CD4-positive, alpha-beta T cell treated with Interleukin-17A for 1 hour (primary cell): ENCODE results near the gene RLBP1.

Source experiments
- DNase-seq: peaks from one replicate; pipeline ENCODE4 v3.0.0-alpha.2; 2020

The RLBP1 gene

DNA sequence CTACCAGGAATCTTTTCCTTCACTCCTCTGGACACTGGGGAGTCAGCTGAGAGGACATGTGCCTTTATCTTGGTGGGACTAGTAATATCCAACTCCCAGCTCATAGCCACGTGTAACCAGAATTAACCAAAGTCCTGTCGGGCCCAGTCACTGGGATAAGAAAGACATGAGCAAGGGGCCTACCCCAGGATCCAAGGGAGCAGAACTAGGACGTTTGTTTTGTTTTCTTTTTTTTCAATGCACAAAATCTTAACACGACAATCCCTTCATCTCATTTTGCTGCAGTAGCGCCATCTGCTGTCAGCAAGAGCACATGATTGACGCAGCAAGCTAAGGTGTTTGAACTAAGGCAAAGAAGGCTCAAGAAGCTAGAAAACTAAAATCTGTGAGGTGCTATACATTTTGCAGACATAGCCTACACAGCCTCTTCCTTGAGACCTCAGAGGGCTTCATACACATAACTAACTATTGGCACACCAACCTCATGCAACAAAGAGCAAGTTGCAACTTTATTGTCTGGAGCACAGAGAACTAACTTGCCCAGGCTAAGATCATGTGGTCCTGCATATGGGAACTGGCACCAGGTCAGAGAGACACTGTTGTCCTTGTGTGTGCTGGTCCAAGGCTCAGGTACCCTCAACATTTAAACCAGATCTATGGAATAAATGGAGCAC lies 43.6 kb downstream of the RLBP1 start:
- DNase-seq, result peak; percentile 71

- no peak for DNase-seq
Measured at GRCh38 chr15:89177116-89177515, 44.3 kb downstream of the RLBP1 start.

- no peak for DNase-seq
Measured at GRCh38 chr15:89175617-89176191, 45.7 kb downstream of the RLBP1 start.

GRCh38 chr15:89174476-89174875 lies 46.9 kb downstream of the RLBP1 start:
- DNase-seq, result no peak

DNA sequence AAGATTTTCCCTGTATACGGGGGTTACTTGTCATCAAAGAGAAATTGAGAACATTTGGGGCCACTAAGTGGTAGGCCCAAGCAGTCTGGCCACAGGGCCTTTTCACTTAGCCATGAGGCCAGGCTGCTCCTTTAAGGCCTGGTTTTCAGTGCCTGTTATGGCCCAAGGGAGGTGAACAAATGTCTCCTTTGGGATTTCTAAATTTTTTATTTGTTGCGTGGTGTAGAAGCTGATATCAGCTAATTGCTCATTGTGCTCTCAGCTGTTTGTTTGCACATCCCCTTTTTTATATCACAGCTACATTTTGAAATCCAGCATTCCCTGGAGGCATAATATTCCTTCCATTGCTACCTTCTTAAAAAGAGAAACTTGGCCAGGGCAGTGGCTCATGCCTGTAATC lies 48.5 kb downstream of the RLBP1 start:
- no peak for DNase-seq

GRCh38 chr15:89171136-89172072 lies 50.0 kb downstream of the RLBP1 start:
- DNase-seq, result peak; percentile 38

DNA sequence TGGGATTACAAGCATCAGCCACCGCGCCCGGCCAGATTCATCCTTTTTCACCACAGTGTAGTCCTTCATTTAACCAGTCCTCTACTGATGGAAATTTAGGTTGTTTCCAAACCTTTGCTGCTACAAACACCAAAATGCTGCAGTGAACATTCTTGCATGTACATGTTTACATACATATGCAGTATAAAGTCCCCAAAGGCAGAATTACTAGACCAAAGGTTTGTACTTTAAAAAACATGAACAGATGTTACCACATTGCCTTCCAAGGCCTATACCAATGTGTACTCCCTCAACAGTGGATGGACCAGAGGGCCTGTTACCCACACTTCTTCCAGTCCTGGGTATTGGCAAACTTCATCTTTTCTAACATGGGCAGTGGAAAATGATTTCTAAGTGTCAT lies 51.0 kb downstream of the RLBP1 start:
- DNase-seq, result no peak

DNA sequence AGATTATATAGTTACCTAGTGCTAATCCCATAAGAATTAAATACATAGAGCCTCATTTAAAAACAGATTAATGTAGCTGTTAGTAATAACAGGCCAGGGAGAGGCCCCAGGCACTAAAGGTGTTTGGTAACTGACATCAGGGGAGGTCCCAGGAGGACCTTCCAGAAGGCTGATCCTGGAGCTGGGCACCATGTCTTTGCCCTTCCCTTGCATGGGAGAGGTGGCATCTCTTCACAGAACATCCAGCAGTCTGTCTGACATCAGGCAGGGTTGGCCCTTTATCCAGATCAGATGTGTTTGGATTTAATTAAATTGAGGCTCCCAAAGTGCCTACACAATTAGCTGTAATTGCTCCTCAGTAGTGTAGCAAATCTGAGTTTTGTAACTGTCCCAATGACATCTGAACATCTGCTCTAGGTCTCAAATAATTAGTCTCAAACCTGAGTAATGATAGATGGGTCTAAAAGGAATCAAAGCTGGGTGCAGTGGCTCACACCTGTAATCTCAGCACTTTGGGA lies 53.0 kb downstream of the RLBP1 start:
- no peak for DNase-seq

GRCh38 chr15:89167267-89168176 lies 53.9 kb downstream of the RLBP1 start:
- no peak for DNase-seq

GRCh38 chr15:89165677-89166076 lies 55.7 kb downstream of the RLBP1 start:
- no peak for DNase-seq

- no peak for DNase-seq
Measured at GRCh38 chr15:89164712-89165211, 56.6 kb downstream of the RLBP1 start.

DNA sequence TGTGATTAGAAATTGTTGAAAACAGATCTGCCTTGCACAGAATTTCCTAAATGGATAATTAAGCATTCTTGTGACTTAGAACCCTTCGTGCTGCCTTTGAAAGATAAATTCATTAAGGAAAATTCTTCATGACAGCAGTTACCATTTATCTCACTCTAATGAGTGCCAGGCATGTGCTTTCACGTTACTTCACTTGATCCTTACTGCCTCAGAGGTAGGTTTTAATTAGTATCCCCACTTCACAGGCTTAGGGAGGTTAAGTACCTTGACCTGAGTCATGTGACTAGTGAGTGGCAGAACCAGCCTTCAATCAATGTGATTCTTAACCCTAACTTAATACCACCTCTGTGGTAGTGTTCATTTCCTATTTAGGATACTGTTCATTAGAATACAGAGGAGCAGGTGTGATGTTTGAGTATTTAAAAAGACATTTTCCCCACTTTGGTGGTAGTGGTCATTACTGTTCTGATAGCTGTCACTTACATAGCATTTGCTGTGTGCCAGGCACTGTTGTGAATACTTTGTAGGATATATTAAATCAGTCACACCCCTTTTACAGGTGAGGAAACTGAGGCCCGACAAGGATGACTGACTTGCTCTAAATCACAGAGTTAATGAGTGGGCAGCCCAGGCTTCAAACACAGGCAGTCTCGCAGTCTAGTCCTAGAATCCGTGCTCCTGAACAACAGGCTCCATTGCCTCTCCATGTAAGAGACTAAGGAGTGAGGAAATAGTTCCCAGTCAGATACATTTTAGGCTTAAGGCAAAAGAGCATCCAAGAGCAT lies 57.9 kb downstream of the RLBP1 start:
- DNase-seq, result no peak

DNA sequence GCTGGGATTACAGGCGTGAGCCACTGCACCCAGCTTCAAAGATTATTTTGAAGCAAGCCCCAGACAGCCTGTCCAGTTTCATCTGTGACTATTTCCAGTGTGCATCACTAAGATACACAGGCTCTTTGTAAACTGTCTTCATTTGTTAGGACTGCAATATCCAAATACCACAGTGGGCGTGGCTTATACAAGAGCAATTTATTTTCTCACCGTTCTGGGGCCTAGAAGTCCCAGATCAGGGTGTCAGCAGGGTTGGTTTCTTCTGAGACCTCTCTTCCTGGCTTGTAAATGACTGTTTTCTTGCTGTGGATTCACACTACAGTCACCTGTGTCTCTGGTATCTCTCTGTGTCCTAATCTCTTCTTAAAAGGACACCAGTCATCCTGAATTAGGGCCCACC lies 59.7 kb downstream of the RLBP1 start:
- no peak for DNase-seq
